ENCODE results near the gene KIF21A. TPM values are rescaled to one million over a fixed set of nuclear protein-coding genes. Genes with fewer than 3 reads are reported as not detected.

KIF21A gene
- polyA plus RNA-seq, 1 of the 3 experiments (the other 2 are of a cell fraction): 3.6 TPM

DNA sequence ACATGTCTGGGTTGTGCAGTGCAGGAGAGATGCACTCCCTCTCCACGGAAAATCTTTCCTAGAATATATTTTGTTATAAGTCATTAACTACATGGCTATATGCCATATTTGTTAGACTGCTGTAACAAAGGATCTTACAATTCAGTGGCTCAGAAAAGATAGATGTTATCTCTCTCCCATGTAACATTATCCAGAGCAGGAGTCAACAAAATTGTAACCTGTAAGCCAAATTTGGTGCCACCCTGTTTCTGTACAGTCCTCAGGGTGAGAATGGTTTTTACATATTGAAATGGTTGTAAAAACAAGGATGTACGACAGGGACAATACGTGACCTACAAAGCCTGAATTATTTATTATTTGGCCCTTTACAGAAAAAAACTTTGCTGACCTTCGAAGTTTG is 155.5 kb downstream of the KIF21A start:
- no peak overlapping the region for H3K4me2 ChIP-seq
- H3K9me2 ChIP-seq: no peaks in the 10 kb centered on the region
- H3K27ac ChIP-seq (ENCODE audit: low read depth in 2 of 2, low read length in 1 of 2): peak overlapping the region in 1 of 2 experiments; percentile 47; a peak in 1 of 4 replicates
- H3F3A ChIP-seq (replicated peaks; ENCODE audit: insufficient read depth): no peaks in the 10 kb centered on the region
- ChIA-PET POLR2A (no interaction called here), CTCF (interaction anchor here (1.3 to 2.7 kb wide), 2 partner anchors 13 to 14 kb away, joined by 3 to 22 read pairs; no protein-coding TSS in a partner anchor)
- TF ChIP-seq GATA2 (CRISPR knock-in tag; IDR thresholded peaks at IDR 0.05) (peak; percentile 53; the same call in 1 of the 2 replicates), NFIC (IDR thresholded peaks at IDR 0.05; ENCODE audit: borderline replicate concordance) (no peak), SIN3A (IDR thresholded peaks at IDR 0.05; ENCODE audit: borderline replicate concordance, low read depth, low read length) (no peak), FOXJ3 (CRISPR knock-in tag; IDR thresholded peaks at IDR 0.05) (no peak)
- TF ChIP-seq, protein P1, sequence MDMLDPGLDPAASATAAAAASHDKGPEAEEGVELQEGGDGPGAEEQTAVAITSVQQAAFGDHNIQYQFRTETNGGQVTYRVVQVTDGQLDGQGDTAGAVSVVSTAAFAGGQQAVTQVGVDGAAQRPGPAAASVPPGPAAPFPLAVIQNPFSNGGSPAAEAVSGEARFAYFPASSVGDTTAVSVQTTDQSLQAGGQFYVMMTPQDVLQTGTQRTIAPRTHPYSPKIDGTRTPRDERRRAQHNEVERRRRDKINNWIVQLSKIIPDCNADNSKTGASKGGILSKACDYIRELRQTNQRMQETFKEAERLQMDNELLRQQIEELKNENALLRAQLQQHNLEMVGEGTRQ (IDR thresholded peaks at IDR 0.05; ENCODE audit: borderline replicate concordance, low read depth, low read length): no peak
- H4K20me1 ChIP-seq (ENCODE audit: insufficient read depth): no peaks in the 10 kb centered on the region
- WGBS (ENCODE audit: low lambda C conversion rate): 47% methylated on average over 4 of the region's 4 CpGs
- H3K36me3 ChIP-seq (replicated peaks in 1 of 2; ENCODE audit: control insufficient read depth in 1 of 2, insufficient read depth in 2 of 2, low read length in 1 of 2): peaks cover 0 to 6% of the 10 kb centered on the region in 2 experiments
- H3K9ac ChIP-seq: no peak overlapping the region
- H3K27me3 ChIP-seq (ENCODE audit: insufficient read depth): no peaks in the 10 kb centered on the region
- H3K4me3 ChIP-seq (ENCODE audit: low read depth in 2 of 2, low read length in 1 of 2): no peak overlapping the region
- H3K79me2 ChIP-seq (ENCODE audit: insufficient read depth): no peaks in the 10 kb centered on the region
- H2AFZ ChIP-seq (ENCODE audit: low read depth): no peak overlapping the region
- H3K9me3 ChIP-seq: no peaks in the 10 kb centered on the region
- H3K4me1 ChIP-seq (ENCODE audit: control insufficient read depth in 1 of 2, insufficient read depth in 2 of 2, low read depth in 1 of 2, low read length in 1 of 2): peaks cover 0 to 8% of the 10 kb centered on the region in 2 experiments; a peak in 2 of 4 replicates
- DNase-seq: peak; percentile 10

DNA sequence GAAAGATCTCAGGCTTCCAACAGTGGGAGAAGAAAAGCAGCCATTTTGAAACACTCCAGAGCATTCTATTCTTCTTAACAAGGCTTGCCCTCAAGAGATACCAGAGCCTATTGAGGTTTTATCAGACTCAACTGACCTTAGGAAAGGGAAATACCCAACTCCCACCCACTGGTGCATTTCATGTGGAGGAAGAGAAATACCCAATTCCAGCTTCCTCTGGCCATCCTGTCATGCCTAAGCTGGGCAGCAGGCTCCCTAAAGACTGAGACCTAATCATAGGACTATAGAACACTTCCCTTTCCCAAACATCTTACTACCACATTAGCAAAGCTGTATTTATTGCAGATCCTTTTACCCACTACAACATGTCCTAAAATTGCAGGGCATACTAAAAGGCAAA is 164.5 kb downstream of the KIF21A start:
- ChIA-PET POLR2A (no interaction called here), CTCF (no interaction called here)
- H3K79me2 ChIP-seq (ENCODE audit: insufficient read depth): no peaks in the 10 kb centered on the region
- H4K20me1 ChIP-seq (ENCODE audit: insufficient read depth): no peaks in the 10 kb centered on the region
- H3K4me1 ChIP-seq (ENCODE audit: control insufficient read depth in 1 of 2, insufficient read depth in 2 of 2, low read depth in 1 of 2, low read length in 1 of 2): no peaks in the 10 kb centered on the region; a peak in 2 of 4 replicates
- H3K36me3 ChIP-seq (replicated peaks in 1 of 2; ENCODE audit: control insufficient read depth in 1 of 2, insufficient read depth in 2 of 2, low read length in 1 of 2): no peaks in the 10 kb centered on the region
- TF ChIP-seq FOSL2 (IDR thresholded peaks at IDR 0.05; ENCODE audit: borderline replicate concordance, low read depth) (no peak), GABPA (IDR thresholded peaks at IDR 0.05; ENCODE audit: low read depth) (no peak), GATA2 (CRISPR knock-in tag; IDR thresholded peaks at IDR 0.05) (no peak), YY1 (IDR thresholded peaks at IDR 0.05; ENCODE audit: low read depth) (no peak), RCOR1 (IDR thresholded peaks at IDR 0.05; ENCODE audit: low read length) (no peak), FOXM1 (IDR thresholded peaks at IDR 0.05; ENCODE audit: low read depth) (no peak), SIN3A (IDR thresholded peaks at IDR 0.05; ENCODE audit: borderline replicate concordance, low read depth, low read length) (no peak), CHD2 (IDR thresholded peaks at IDR 0.05; ENCODE audit: low read length, partially characterized antibody) (no peak), POLR2AphosphoS5 (IDR thresholded peaks at IDR 0.05; ENCODE audit: low read depth, low read length) (no peak), RAD21 (IDR thresholded peaks at IDR 0.05; ENCODE audit: low read length) (no peak), SMC3 (IDR thresholded peaks at IDR 0.05; ENCODE audit: low read depth, low read length) (no peak)
- H3K9ac ChIP-seq: no peak overlapping the region
- no peak for DNase-seq
- no peaks in the 10 kb centered on the region for H3K9me2 ChIP-seq
- no peak overlapping the region for H3K27ac ChIP-seq (ENCODE audit: low read depth in 2 of 2, low read length in 1 of 2)
- no peaks in the 10 kb centered on the region for H3K27me3 ChIP-seq (ENCODE audit: insufficient read depth)
- no peaks in the 10 kb centered on the region for H3F3A ChIP-seq (replicated peaks; ENCODE audit: insufficient read depth)
- H3K9me3 ChIP-seq: no peaks in the 10 kb centered on the region
- H3K4me3 ChIP-seq (ENCODE audit: low read depth in 2 of 2, low read length in 1 of 2): no peak overlapping the region
- no peak overlapping the region for H3K4me2 ChIP-seq
- no peak overlapping the region for H2AFZ ChIP-seq (ENCODE audit: low read depth)

Data from SK-N-SH (cell line).